ENCODE measurements around the gene AP3B1.

DNA sequence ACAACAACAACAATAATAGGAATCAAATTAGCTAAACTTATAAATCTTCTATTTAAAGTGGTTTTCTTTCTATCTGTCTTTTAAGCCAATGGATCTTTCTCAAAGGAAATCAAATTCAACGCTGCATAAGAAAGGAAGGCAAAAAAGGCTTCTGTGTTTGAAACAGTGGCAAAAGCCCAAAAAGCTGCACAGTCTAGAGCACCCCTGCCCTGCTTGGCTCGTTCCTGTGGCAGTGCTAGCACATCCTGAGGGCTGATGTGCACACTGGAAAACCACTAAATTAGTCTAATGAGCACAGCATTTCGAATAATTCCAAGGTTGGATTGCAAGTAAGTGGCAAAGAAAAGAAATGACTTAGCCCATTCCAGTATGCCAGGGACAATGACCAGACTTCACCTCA, 80.7 kb downstream of the AP3B1 start:
- TF ChIP-seq, protein P1, sequence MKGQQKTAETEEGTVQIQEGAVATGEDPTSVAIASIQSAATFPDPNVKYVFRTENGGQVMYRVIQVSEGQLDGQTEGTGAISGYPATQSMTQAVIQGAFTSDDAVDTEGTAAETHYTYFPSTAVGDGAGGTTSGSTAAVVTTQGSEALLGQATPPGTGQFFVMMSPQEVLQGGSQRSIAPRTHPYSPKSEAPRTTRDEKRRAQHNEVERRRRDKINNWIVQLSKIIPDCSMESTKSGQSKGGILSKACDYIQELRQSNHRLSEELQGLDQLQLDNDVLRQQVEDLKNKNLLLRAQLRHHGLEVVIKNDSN (IDR thresholded peaks at IDR 0.05; ENCODE audit: borderline replicate concordance, low read depth) = no peak
- TF ChIP-seq, protein P2, sequence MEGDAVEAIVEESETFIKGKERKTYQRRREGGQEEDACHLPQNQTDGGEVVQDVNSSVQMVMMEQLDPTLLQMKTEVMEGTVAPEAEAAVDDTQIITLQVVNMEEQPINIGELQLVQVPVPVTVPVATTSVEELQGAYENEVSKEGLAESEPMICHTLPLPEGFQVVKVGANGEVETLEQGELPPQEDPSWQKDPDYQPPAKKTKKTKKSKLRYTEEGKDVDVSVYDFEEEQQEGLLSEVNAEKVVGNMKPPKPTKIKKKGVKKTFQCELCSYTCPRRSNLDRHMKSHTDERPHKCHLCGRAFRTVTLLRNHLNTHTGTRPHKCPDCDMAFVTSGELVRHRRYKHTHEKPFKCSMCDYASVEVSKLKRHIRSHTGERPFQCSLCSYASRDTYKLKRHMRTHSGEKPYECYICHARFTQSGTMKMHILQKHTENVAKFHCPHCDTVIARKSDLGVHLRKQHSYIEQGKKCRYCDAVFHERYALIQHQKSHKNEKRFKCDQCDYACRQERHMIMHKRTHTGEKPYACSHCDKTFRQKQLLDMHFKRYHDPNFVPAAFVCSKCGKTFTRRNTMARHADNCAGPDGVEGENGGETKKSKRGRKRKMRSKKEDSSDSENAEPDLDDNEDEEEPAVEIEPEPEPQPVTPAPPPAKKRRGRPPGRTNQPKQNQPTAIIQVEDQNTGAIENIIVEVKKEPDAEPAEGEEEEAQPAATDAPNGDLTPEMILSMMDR (IDR thresholded peaks at IDR 0.05) = no peak
- TF ChIP-seq MEF2A (IDR thresholded peaks at IDR 0.05; ENCODE audit: borderline replicate concordance, low read depth) (no peak), TAF1 (IDR thresholded peaks at IDR 0.05; ENCODE audit: borderline replicate concordance, low read depth, low read length) (no peak)
